T-helper 2 cell treated with Interferon-gamma antibody and Interleukin-4, amounts not matched to agents 100 ng/mL and 5 ng/mL, for 36 hours (primary cell): ENCODE results near the gene ZFHX3. TPM values are rescaled to one million over a fixed set of nuclear protein-coding genes. Genes with fewer than 3 reads are reported as not detected.

Source experiments
- intact Hi-C: fragments of 100-400 bp; cut with micrococcal nuclease; formaldehyde crosslinking; loops from one replicate; pipeline ENCODE4 v1.15.1; 2023
- total RNA-seq: library from RNA; stranded (reverse); gene quantifications from 2 replicates; pipeline ENCODE4 v1.2.3, GENCODE V29; 2022

ZFHX3 gene
- total RNA-seq, 1 donor from 2014 or later, result 1.2 TPM

GRCh38 chr16:72856797-72857196 is 191.1 kb downstream of the ZFHX3 start:
- intact Hi-C loops, result no loop called here

- intact Hi-C loops, result no loop called here
Observed at GRCh38 chr16:72854267-72854959, 193.5 kb downstream of the ZFHX3 start.

- intact Hi-C loops, result no loop called here
Observed at GRCh38 chr16:72853575-72854266, 194.2 kb downstream of the ZFHX3 start.

GRCh38 chr16:72852421-72852820 is 195.5 kb downstream of the ZFHX3 start:
- intact Hi-C loops, result no loop called here

- intact Hi-C loops, result no loop called here
Observed at GRCh38 chr16:72850853-72851252, 197.1 kb downstream of the ZFHX3 start.

- intact Hi-C loops, result no loop called here
Observed at GRCh38 chr16:72850021-72850420, 197.9 kb downstream of the ZFHX3 start.

- intact Hi-C loops, result no loop called here
Observed at GRCh38 chr16:72848759-72849664, 198.9 kb downstream of the ZFHX3 start.

- intact Hi-C loops, result no loop called here
Observed at GRCh38 chr16:72848028-72848400, 199.9 kb downstream of the ZFHX3 start.

- intact Hi-C loops, result no loop called here
Observed at GRCh38 chr16:72847187-72848027, 200.5 kb downstream of the ZFHX3 start.

GRCh38 chr16:72846594-72846993 is 201.3 kb downstream of the ZFHX3 start:
- intact Hi-C loops, result no loop called here

- intact Hi-C loops, result no loop called here
Observed at GRCh38 chr16:72845322-72846020, 202.5 kb downstream of the ZFHX3 start.

- intact Hi-C loops, result no loop called here
Observed at GRCh38 chr16:72844225-72844920, 203.6 kb downstream of the ZFHX3 start.

GRCh38 chr16:72841506-72841905 is 206.4 kb downstream of the ZFHX3 start:
- intact Hi-C loops, result no loop called here

GRCh38 chr16:72840631-72841381 is 207.1 kb downstream of the ZFHX3 start:
- intact Hi-C loops, result no loop called here

GRCh38 chr16:72838951-72839350 is 209.0 kb downstream of the ZFHX3 start:
- intact Hi-C loops, result loop anchor here (10.0 kb wide), 1 partner anchor 714 kb away; no protein-coding TSS in a partner anchor

GRCh38 chr16:72838586-72838910 is 209.4 kb downstream of the ZFHX3 start:
- intact Hi-C loops, result loop anchor here (10.0 kb wide), 1 partner anchor 714 kb away; no protein-coding TSS in a partner anchor

GRCh38 chr16:72837846-72838585 is 209.9 kb downstream of the ZFHX3 start:
- intact Hi-C loops, result loop anchor here (10.0 kb wide), 1 partner anchor 713 kb away; no protein-coding TSS in a partner anchor

- intact Hi-C loops, result loop anchor here (10.0 kb wide), 1 partner anchor 712 kb away; no protein-coding TSS in a partner anchor
Observed at GRCh38 chr16:72836985-72837384, 210.9 kb downstream of the ZFHX3 start.
